Caco-2 (cell line): Measurements from ENCODE around the gene RUNX1. TPM values are rescaled to one million over a fixed set of nuclear protein-coding genes. Genes with fewer than 3 reads are reported as not detected.

Source experiments
- BruUV-seq: library from RNA; stranded (reverse); fragments of 400-500 nt; replicated peaks from 2 replicates; lab custom pipeline; 2021; lab: Mats Ljungman, UMichigan
- CTCF ChIA-PET: fragments of 300-600 bp; sonication (Branson Sonifier 250); formaldehyde crosslinking; loops from one replicate; lab custom pipeline; 2022; ENCODE audit warnings: antibody characterized with exemption; lab: Charles Lee
- POLR2A ChIA-PET: fragments of 300-600 bp; sonication (Branson Sonifier 250); formaldehyde crosslinking; loops from one replicate; lab custom pipeline; 2022; ENCODE audit warnings: antibody characterized with exemption; lab: Charles Lee
- DNase-seq, 2 experiments: peaks; one replicate each; pipeline versions ENCODE4 v3.0.0 to v3.0.0-alpha.2; 2020 to 2022
- H3K27me3 ChIP-seq: replicated peaks from 2 replicates; pipeline ENCODE4 v1.6.0; 2011; ENCODE audit warnings: low read length; ENCODE audit not compliant: control insufficient read depth, insufficient read depth
- H3K36me3 ChIP-seq: 2 replicates; pipeline ENCODE4 v1.5.1; 2011; ENCODE audit warnings: low read length; ENCODE audit not compliant: control insufficient read depth, insufficient read depth
- H3K4me1 ChIP-seq: fragments of 250-450 bp; sonication (Bioruptor Pico); 2 replicates; pipeline ENCODE4 v1.5.1; 2020; ENCODE audit warnings: mild to moderate bottlenecking
- H3K4me3 ChIP-seq: 2 replicates; pipeline ENCODE4 v1.5.1; 2011; ENCODE audit warnings: low read depth, mild to moderate bottlenecking, control low read depth, low read length
- H3K9me3 ChIP-seq: fragments of 250-450 bp; sonication (Bioruptor Pico); 2 replicates; pipeline ENCODE4 v1.5.1; 2020; ENCODE audit warnings: mild to moderate bottlenecking, moderate library complexity
- H3K27ac Mint-ChIP-seq: one replicate; pipeline ENCODE4 v1.8.0; 2022; ENCODE audit warnings: mixed read lengths; ENCODE audit not compliant: unreplicated experiment
- H3K27me3 Mint-ChIP-seq: one replicate; pipeline ENCODE4 v1.8.0; 2022; ENCODE audit warnings: mixed read lengths; ENCODE audit not compliant: insufficient read depth, unreplicated experiment
- H3K36me3 Mint-ChIP-seq: one replicate; pipeline ENCODE4 v1.8.0; 2022; ENCODE audit warnings: mild to moderate bottlenecking, mixed read lengths; ENCODE audit not compliant: insufficient read depth, unreplicated experiment
- H3K4me1 Mint-ChIP-seq: one replicate; pipeline ENCODE4 v1.8.0; 2022; ENCODE audit warnings: low read depth, mixed read lengths; ENCODE audit not compliant: unreplicated experiment
- H3K4me3 Mint-ChIP-seq: one replicate; pipeline ENCODE4 v1.8.0; 2022; ENCODE audit warnings: mild to moderate bottlenecking, moderate library complexity, mixed read lengths; ENCODE audit not compliant: unreplicated experiment
- H3K9me3 Mint-ChIP-seq: one replicate; pipeline ENCODE4 v1.8.0; 2022; ENCODE audit warnings: mixed read lengths; ENCODE audit not compliant: unreplicated experiment
- CTCF ChIP-seq, 2 experiments: fragments of 200-600 bp in 1 of 2; IDR thresholded peaks; 1 replicate in 1 of 2; 2 replicates in 1 of 2; pipeline versions ENCODE4 v1.5.1 to v1.8.0; 2011 to 2022; ENCODE audit warnings: antibody characterized with exemption in 1 of 2, control low read depth in 1 of 2, inconsistent platforms in 1 of 2, low read depth in 1 of 2, low read length in 1 of 2, mild to moderate bottlenecking in 1 of 2, moderate library complexity in 1 of 2; ENCODE audit not compliant: insufficient read depth in 1 of 2, severe bottlenecking in 1 of 2, unreplicated experiment in 1 of 2
- intact Hi-C: fragments of 100-400 bp; cut with micrococcal nuclease; formaldehyde crosslinking; loops from one replicate; pipeline ENCODE4 v1.10.0; 2022; ENCODE audit not compliant: unreplicated experiment
- total RNA-seq: library from RNA; stranded (reverse); gene quantifications from 2 replicates; pipeline ENCODE4 v1.2.3, GENCODE V29; 2022

Gene RUNX1
- total RNA-seq, 1 experiment from 2014 or later: 11.7 TPM

- H3K36me3 Mint-ChIP-seq: no peaks in the 10 kb centered on the region
- no peak overlapping the region for H3K27ac Mint-ChIP-seq
- Histone ChIP-seq H3K27me3 (no peaks in the 10 kb centered on the region), H3K4me1 (no peaks in the 10 kb centered on the region), H3K36me3 (no peaks in the 10 kb centered on the region), H3K9me3 (no peaks in the 10 kb centered on the region), H3K4me3 (no peak overlapping the region)
- H3K27me3 Mint-ChIP-seq: peaks cover 5% of the 10 kb centered on the region
- intact Hi-C loops: no loop called here
- DNase-seq: no peak
- no TSS peak for BruUV-seq
- ChIA-PET CTCF (no interaction called here), POLR2A (no interaction called here)
- no peak overlapping the region for H3K4me3 Mint-ChIP-seq
- H3K9me3 Mint-ChIP-seq: no peaks in the 10 kb centered on the region
- TF ChIP-seq CTCF (IDR thresholded peaks at IDR 0.05; ENCODE audit: insufficient read depth in 1 of 2, low read depth in 1 of 2, low read length in 1 of 2, severe bottlenecking in 1 of 2, unreplicated experiment in 1 of 2): no peak
- no peaks in the 10 kb centered on the region for H3K4me1 Mint-ChIP-seq
Observed at GRCh38 chr21:34960687-34961086, 88.4 kb downstream of the RUNX1 start.

GRCh38 chr21:34959607-34960006 lies 89.5 kb downstream of the RUNX1 start:
- H3K27me3 ChIP-seq: no peaks in the 10 kb centered on the region
- no peaks in the 10 kb centered on the region for H3K36me3 ChIP-seq
- POLR2A ChIA-PET: no interaction called here
- intact Hi-C loops: no loop called here
- CTCF ChIA-PET: no interaction called here
- no peak overlapping the region for H3K27ac Mint-ChIP-seq
- H3K4me3 Mint-ChIP-seq: no peak overlapping the region
- no peaks in the 10 kb centered on the region for H3K9me3 ChIP-seq
- H3K36me3 Mint-ChIP-seq: no peaks in the 10 kb centered on the region
- peaks cover 5% of the 10 kb centered on the region for H3K27me3 Mint-ChIP-seq
- DNase-seq: no peak
- H3K9me3 Mint-ChIP-seq: no peaks in the 10 kb centered on the region
- no TSS peak for BruUV-seq
- TF ChIP-seq CTCF (IDR thresholded peaks at IDR 0.05; ENCODE audit: insufficient read depth in 1 of 2, low read depth in 1 of 2, low read length in 1 of 2, severe bottlenecking in 1 of 2, unreplicated experiment in 1 of 2): no peak
- no peaks in the 10 kb centered on the region for H3K4me1 ChIP-seq
- no peaks in the 10 kb centered on the region for H3K4me1 Mint-ChIP-seq
- no peak overlapping the region for H3K4me3 ChIP-seq

- Histone ChIP-seq H3K27me3 (no peaks in the 10 kb centered on the region), H3K4me3 (no peak overlapping the region), H3K36me3 (no peaks in the 10 kb centered on the region), H3K4me1 (no peaks in the 10 kb centered on the region), H3K9me3 (no peaks in the 10 kb centered on the region)
- H3K27me3 Mint-ChIP-seq: peaks cover 5% of the 10 kb centered on the region
- ChIA-PET POLR2A (no interaction called here), CTCF (no interaction called here)
- no peaks in the 10 kb centered on the region for H3K9me3 Mint-ChIP-seq
- DNase-seq: no peak
- BruUV-seq: no TSS peak
- intact Hi-C loops: no loop called here
- no peak overlapping the region for H3K4me3 Mint-ChIP-seq
- no peak overlapping the region for H3K27ac Mint-ChIP-seq
- H3K36me3 Mint-ChIP-seq: no peaks in the 10 kb centered on the region
- H3K4me1 Mint-ChIP-seq: no peaks in the 10 kb centered on the region
- TF ChIP-seq CTCF (IDR thresholded peaks at IDR 0.05; ENCODE audit: insufficient read depth in 1 of 2, low read depth in 1 of 2, low read length in 1 of 2, severe bottlenecking in 1 of 2, unreplicated experiment in 1 of 2): no peak
Observed at GRCh38 chr21:34958040-34958439, 91.1 kb downstream of the RUNX1 start.
